NCI-H2196 treated with DMSO at 0.1 percent for 48 hours (cell line): Measurements from ENCODE around the gene MAN2B2.

Experiments used
- DNase-seq: peaks from one replicate; lab custom pipeline; 2025; ENCODE audit not compliant: unreplicated experiment; lab: John Stamatoyannopoulos, UW

Gene MAN2B2

GRCh38 chr4:6574747-6575502, at the start of gene MAN2B2:
MAN2B2 (plus strand) TSS chr4:6575189; CDS start chr4:6575211, 22 bp downstream.
- peak; percentile 56 for DNase-seq

- no peak for DNase-seq
Observed at GRCh38 chr4:6525474-6525873, 49.5 kb upstream of the MAN2B2 start.

DNA sequence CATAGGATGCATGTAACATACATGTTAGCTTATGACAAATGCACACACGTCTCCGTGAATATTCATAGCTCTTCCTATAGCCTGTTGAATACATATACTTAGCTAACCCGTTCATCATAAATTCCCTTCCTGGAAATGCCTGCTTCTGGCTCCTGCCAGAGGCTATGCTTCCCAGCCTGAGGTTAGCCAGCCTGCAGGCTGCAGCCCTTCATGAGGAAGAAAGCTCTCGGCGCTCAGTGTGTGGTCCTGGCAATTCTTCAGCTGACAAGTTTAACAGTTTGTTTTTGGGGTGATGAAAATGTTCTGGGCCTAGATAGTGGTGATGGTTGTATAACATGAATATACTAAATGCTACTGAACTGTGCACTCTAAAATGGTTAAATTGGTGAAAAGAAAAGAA, 48.8 kb upstream of the MAN2B2 start:
- DNase-seq = no peak

- no peak for DNase-seq
Observed at GRCh38 chr4:6526671-6527091, 48.3 kb upstream of the MAN2B2 start.

DNA sequence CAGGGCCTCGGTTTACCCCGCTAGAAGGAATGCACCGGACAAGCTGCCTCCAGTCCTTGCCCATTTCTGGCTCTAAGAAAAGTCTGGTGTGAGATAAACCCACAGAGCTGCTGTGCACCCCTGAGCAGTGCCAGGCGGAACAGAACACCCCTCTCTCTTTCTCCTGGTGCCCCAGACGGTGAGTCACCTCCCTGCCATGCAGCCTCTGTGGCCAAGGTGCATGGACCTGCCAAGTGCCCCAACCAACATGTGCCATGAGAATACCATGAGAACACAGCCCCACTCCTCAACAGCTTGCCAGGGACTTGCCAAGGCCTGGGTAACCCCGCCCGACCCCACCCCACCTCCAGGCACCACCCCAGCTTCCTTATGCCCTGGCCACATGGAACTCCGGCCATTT, 47.7 kb upstream of the MAN2B2 start:
- DNase-seq = no peak

GRCh38 chr4:6527683-6528595, 47.0 kb upstream of the MAN2B2 start:
- DNase-seq = no peak

- no peak for DNase-seq
Observed at GRCh38 chr4:6529021-6529420, 46.0 kb upstream of the MAN2B2 start.

DNA sequence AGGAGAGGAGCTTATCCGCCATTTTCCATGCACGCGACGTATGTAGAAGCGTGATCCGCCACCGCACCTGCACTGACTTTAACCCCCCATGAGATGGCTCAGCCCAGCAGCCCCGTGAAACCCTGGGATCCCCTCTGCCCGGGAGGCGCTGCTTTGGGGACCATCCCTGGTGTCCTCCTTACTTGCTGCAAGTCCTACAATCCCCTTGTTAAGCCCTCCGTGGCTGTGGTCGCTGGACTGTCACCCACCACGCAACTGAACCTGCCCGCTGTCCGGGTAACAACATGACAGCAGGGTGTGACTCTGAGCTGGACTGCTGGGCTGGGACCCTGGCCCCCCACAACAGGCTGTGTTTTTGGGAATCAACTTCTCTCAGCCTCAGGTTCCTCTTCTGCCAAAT, 44.7 kb upstream of the MAN2B2 start:
- DNase-seq = no peak

GRCh38 chr4:6530964-6531363, 44.0 kb upstream of the MAN2B2 start:
- DNase-seq = no peak

- DNase-seq = no peak
Observed at GRCh38 chr4:6532102-6532501, 42.9 kb upstream of the MAN2B2 start.

DNA sequence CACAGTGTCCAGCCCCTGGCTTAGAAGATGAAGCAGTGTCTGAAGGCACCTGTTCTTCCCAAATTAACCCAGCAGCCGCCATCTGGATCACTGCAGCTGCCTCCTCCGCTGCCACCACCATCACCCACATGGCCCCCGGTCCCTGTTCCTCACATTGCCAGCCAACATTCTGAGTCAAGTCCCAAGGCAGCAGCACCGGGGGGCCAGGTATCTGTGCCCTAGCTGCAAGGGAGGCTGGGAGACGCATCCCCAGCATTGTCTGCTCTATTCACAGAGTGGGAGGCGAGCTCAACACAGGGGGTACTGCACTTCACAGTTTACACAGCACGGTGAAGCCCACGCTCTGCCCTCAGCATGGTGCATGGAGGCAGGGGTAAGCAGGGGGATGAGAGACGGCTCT, 42.3 kb upstream of the MAN2B2 start:
- no peak for DNase-seq

- DNase-seq = no peak
Observed at GRCh38 chr4:6534050-6534449, 40.9 kb upstream of the MAN2B2 start.

DNA sequence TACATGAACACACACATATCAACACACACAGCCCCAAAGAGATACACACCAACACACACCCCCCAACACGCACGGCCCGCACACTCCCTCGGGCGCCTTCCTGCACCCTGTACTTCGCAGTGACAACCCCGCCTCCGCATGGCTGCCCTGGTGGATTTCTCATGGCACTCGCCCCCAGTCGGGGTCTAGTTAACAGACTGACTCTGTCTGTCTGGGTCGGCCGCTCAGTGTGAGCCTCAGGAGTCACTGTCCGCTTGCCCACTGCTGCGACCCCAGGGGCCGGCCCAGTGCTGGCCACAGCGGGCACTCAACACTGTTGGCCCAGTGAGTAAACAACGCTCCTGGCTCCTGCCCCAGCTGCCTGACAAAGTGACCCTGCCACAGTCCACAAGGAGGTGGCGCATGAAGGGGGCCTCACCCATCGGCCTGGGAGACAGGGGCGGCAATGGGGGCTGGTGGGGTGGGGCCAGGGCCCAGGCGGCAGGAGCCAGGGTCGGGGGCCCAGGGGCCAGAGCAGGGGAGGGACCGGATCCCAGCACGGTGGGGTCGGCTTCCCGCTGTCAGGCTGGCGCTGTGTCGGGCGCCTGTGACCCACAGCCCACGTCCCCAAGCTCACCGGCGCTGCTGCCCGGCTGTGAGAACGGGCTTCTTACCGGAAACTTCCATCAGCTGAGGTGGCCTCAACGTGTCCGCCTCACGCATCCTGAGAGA, 40.2 kb upstream of the MAN2B2 start:
- no peak for DNase-seq

DNA sequence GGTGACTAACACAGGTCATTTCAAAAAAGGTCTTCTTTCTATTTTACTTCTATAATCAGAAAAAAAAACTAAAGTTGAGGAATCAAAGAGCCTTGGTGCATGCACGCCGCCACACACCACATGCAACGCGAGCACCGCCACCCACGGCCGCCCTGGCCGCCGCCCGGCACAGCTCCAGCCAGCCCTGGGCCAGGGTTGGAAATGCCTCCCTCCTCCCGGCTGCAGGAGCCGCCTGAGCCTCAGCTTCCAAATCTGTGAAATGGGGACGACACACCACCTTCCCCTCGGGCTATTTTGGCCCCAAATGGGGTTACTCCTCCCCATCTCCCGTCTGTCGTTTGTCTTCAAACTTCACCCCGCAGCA, 39.7 kb upstream of the MAN2B2 start:
- no peak for DNase-seq

- no peak for DNase-seq
Observed at GRCh38 chr4:6535706-6536105, 39.3 kb upstream of the MAN2B2 start.

- no peak for DNase-seq
Observed at GRCh38 chr4:6538111-6538510, 36.9 kb upstream of the MAN2B2 start.

DNA sequence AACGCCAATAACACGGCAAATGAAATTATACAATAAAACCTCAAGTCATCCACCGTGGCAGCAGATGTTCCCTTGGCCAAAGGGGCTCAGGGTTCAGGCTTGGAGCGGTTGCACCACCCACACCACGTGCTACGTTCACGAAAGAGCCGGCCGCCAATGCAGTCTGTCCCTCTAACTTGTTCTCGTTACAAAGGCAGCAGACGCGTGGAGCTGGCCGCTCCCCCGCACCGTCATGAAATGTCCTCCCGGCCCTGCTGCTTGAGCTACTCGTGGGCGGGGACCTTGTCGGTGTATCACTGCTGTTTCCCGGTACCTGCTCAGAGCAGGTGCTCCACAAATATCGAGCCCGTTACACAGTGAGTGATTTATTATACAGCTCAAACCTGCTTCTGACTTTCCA, 36.4 kb upstream of the MAN2B2 start:
- no peak for DNase-seq

GRCh38 chr4:6539009-6539764, 35.8 kb upstream of the MAN2B2 start:
- DNase-seq = no peak

DNA sequence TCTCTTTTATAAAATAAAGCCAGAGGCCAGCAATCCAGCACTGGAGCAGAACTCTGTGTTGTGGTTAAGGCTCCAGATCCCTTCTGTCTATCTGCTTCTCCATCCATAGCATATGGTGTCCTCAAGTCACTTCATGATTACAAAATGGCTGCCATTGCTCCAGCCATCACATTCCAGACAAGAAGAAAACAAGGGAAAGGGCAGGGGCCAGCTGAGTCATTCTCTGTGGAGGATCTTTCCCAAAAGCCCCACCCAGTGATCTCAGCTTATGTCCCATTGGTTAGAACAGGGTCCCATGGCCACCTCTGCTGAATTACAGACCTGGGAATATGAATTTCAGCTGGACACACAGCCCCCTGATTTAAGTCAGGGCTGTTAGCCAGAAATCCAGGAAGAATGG, 34.1 kb upstream of the MAN2B2 start:
- DNase-seq = no peak

GRCh38 chr4:6541789-6542188, 33.2 kb upstream of the MAN2B2 start:
- no peak for DNase-seq

- DNase-seq = no peak
Observed at GRCh38 chr4:6542951-6543350, 32.0 kb upstream of the MAN2B2 start.
